D721Med (cell line): ENCODE measurements around the gene IQGAP2.

Experiments used
- DNase-seq: peaks from one replicate; pipeline ENCODE4 v3.0.0; 2011; ENCODE audit warnings: low spot score; ENCODE audit not compliant: insufficient read length
- FAIRE-seq: peaks from 2 replicates; lab custom pipeline; 2011; peaks lifted over from hg19 to GRCh38; lab: Jason Lieb, UNC
- TF ChIP-seq, protein P1 (sequence below): IDR thresholded peaks from 2 replicates; pipeline ENCODE4 v1.5.1; 2012; ENCODE audit warnings: mild to moderate bottlenecking, control low read depth; ENCODE audit not compliant: insufficient read depth; ENCODE audit errors: missing control alignments

The IQGAP2 gene

DNA sequence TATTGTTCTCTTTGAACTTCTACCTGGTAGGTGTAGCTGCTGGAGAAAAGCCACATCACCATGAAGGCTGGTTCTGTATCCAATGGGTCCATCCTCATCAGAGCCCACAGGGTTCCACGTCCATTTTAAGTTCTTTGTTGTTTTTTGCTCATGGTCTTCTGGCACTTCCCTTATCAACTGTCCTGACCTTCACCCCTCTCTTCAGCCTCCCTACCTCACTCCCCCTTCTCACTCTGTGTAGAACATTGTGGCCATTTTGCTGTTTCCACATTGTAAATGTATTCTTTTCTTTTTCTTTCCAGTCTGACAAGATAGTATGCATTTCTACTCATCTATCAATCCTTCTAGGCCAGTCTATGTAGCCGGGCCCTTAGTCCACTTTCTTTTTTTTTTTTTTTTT, 264.4 kb downstream of the IQGAP2 start:
- TF ChIP-seq, protein P1, sequence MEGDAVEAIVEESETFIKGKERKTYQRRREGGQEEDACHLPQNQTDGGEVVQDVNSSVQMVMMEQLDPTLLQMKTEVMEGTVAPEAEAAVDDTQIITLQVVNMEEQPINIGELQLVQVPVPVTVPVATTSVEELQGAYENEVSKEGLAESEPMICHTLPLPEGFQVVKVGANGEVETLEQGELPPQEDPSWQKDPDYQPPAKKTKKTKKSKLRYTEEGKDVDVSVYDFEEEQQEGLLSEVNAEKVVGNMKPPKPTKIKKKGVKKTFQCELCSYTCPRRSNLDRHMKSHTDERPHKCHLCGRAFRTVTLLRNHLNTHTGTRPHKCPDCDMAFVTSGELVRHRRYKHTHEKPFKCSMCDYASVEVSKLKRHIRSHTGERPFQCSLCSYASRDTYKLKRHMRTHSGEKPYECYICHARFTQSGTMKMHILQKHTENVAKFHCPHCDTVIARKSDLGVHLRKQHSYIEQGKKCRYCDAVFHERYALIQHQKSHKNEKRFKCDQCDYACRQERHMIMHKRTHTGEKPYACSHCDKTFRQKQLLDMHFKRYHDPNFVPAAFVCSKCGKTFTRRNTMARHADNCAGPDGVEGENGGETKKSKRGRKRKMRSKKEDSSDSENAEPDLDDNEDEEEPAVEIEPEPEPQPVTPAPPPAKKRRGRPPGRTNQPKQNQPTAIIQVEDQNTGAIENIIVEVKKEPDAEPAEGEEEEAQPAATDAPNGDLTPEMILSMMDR: no peak
- FAIRE-seq (no peak), DNase-seq (no peak)

DNA sequence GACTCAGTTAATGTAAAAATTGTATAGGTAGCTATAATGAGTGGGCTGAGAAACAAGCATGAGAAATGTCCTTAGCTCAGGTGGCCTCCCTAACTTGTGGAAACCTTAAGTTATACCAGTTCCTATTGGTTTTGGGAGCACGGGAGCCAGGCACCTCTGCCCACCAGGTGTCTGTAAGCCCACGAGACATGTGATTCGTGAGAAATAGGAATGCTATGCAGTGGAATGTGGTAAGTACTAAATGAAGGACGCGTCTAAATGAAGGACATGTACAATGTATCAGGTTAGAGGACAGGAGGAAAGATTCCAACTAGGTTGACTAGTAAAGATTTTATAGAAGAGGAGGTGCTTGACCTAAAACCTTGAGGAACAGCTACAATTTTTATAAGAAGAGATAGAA, 266.2 kb downstream of the IQGAP2 start:
- no peak for FAIRE-seq
- DNase-seq: no peak
- TF ChIP-seq, protein P1: no peak

DNA sequence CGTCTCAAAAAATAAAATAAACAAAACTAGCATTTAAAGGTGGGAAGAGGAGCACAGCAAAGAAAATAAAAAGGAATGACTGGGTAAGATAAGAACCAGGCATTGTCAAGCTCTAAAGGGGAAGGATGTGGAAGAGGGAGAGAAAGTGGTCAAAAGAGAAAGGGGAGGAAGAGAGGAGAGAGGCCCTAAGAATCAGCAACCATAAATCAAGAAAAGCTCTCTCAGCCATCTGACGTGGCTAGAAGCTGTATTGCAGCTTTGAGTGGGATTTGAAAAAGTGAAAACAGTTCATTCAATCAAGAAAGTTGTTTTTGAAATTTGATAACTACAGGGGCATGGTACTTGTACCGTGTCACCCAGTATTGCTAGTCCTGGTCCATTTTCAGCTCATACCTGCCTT, 267.4 kb downstream of the IQGAP2 start:
- no peak for DNase-seq
- FAIRE-seq: no peak
- TF ChIP-seq, protein P1: no peak

DNA sequence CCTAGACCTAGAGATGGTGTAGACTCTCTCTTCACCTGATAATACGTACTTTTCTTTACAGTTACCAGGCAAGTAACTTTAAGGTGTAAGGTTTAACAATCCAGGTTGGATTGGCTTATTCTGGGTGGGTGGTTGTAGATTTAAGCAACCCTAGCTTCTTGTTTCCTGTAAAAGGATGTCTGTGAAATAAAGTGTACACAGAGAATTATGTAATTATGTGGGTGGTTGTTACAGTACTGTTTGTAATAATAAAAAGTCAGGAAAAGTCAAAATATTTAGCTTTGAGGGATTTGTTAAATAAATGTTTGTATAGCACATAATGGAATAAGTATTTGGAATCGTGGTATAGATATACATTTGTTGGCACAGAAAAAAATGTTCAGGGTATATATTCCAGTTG, 269.2 kb downstream of the IQGAP2 start:
- no peak for FAIRE-seq
- TF ChIP-seq, protein P1: no peak
- no peak for DNase-seq

DNA sequence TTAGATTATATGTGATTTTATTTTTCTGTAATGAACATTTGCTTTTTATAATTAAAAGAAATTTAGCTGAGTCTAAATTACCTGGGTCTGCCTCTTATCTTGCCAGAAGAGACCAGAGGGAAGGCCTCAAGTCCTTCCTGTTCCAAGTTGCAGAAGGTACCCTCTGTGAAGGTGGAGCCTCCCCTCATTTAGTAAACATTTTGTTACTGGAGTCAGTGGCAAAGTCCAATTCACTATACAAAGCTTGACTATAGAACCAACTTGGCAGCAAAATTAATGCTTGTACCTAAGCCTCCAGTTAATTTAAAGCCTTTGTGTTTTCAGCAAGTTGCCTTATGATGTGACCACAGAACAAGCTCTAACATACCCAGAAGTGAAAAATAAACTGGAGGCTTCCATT, 270.0 kb downstream of the IQGAP2 start:
- DNase-seq (no peak), FAIRE-seq (no peak)
- TF ChIP-seq, protein P1: no peak

DNA sequence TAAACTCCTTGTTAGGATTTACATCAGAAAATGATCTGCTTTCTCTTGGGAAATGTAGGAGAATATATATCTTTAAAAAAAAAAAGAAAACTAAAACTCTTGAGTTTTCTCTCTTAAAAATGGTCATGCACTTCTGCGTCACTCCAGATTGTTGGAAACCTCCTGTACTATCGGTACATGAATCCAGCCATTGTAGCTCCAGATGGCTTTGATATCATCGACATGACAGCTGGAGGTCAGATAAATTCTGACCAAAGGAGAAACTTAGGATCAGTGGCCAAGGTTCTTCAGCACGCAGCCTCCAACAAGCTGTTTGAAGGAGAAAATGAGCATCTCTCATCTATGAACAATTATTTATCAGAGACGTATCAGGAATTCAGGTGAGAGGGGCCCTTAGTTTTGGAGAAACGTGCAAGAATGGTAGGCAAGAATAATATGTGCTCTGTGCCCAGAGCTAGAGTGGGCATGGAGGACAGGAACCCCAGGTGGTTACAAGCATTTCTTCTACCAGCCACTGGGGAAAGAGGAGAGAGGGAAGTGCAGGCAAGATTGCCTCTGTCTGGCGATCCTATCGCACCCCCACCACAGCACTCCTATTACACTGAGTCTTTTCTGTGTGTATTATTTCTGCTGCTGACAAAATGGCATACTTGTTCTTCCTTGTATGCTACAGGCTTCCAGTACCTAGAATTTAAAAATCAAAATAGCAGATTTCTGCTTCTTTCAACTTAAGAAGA, 271.4 kb downstream of the IQGAP2 start:
- FAIRE-seq (no peak), DNase-seq (no peak)
- TF ChIP-seq, protein P1: no peak

DNA sequence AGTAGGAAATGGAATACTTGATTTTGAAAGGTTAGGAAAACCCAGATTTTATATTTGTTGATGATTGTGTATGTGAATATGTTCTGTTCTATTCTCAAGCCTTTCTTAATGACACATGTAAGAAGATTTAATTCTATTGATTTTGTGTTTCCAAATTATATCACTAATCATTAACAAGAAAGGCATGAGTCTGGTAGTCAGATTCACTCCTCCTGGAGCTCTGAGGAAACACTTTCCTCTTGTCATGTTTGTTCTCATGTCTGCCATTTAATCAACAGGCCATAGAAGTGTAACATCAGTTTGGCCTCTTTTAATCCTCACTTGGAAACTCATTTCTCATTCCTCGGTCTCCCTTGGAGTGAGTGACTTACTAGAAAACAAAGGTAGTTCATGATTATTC, 272.3 kb downstream of the IQGAP2 start:
- FAIRE-seq: no peak
- DNase-seq: no peak

More for the DNA sequence above, 272.3 kb downstream of the IQGAP2 start:
- TF ChIP-seq, protein P1: no peak
